WTC11 (cell line): ENCODE data around the gene NMT2. TPM values are rescaled to one million over a fixed set of nuclear protein-coding genes. Genes with fewer than 3 reads are reported as not detected.

Source experiments
- ATAC-seq: fragments of 200-7000 bp; cut with Tn5 transposase; 2 replicates; pipeline ENCODE4 v1.10.0; 2021; ENCODE audit warnings: mild to moderate bottlenecking, moderate library complexity
- CTCF ChIA-PET: fragments of 300-600 bp; sonication (Branson Sonifier 250); formaldehyde crosslinking; loops from one replicate; lab custom pipeline; 2021; ENCODE audit warnings: antibody characterized with exemption; lab: Charles Lee
- POLR2A ChIA-PET: fragments of 350-600 bp; sonication (Branson Sonifier 250); formaldehyde crosslinking; loops from one replicate; lab custom pipeline; 2021; ENCODE audit warnings: antibody characterized with exemption; lab: Charles Lee
- DNase-seq: peaks from one replicate; pipeline ENCODE4 v3.0.0; 2021; ENCODE audit warnings: low spot score
- H3K27ac Mint-ChIP-seq: 2 replicates; pipeline ENCODE4 v1.8.0; 2021; ENCODE audit warnings: mixed read lengths
- H3K27me3 Mint-ChIP-seq: 2 replicates; pipeline ENCODE4 v1.8.0; 2021; ENCODE audit warnings: low read depth, mild to moderate bottlenecking, moderate library complexity, mixed read lengths
- H3K36me3 Mint-ChIP-seq: 2 replicates; pipeline ENCODE4 v1.8.0; 2021; ENCODE audit warnings: mixed read lengths
- H3K4me1 Mint-ChIP-seq: 2 replicates; pipeline ENCODE4 v1.8.0; 2022; ENCODE audit warnings: mixed read lengths
- H3K4me3 Mint-ChIP-seq: 2 replicates; pipeline ENCODE4 v1.8.0; 2021; ENCODE audit warnings: mild to moderate bottlenecking, moderate library complexity, mixed read lengths
- H3K9me3 Mint-ChIP-seq: 2 replicates; pipeline ENCODE4 v1.8.0; 2021; ENCODE audit warnings: mixed read lengths
- ERG ChIP-seq: fragments of 250-450 bp; sonication (Bioruptor Pico); IDR thresholded peaks from 2 replicates; pipeline ENCODE4 v1.8.0; 2021; ENCODE audit warnings: mild to moderate bottlenecking
- MXD4 ChIP-seq: fragments of 250-450 bp; sonication (Bioruptor Pico); IDR thresholded peaks from 2 replicates; pipeline ENCODE4 v1.8.0; 2021; ENCODE audit warnings: mild to moderate bottlenecking, moderate library complexity, borderline replicate concordance
- NFATC4 ChIP-seq: fragments of 250-450 bp; sonication (Bioruptor Pico); IDR thresholded peaks from 2 replicates; pipeline ENCODE4 v1.9.0; 2021; ENCODE audit warnings: mild to moderate bottlenecking
- NFYB ChIP-seq: sonication (generic); formaldehyde crosslinking; conservative IDR thresholded peaks from 2 replicates; pipeline ENCODE4 v1.8.0; 2022; ENCODE audit warnings: low read depth, missing genetic modification reagents
- NR1H2 ChIP-seq: sonication (generic); formaldehyde crosslinking; IDR thresholded peaks from 2 replicates; pipeline ENCODE4 v1.9.0; 2021; ENCODE audit warnings: mild to moderate bottlenecking, moderate library complexity, missing genetic modification reagents
- SMAD3 ChIP-seq: sonication (generic); formaldehyde crosslinking; IDR thresholded peaks from 2 replicates; pipeline ENCODE4 v1.8.0; 2022; ENCODE audit warnings: missing genetic modification reagents, mild to moderate bottlenecking, borderline replicate concordance
- SP1 ChIP-seq: sonication (generic); formaldehyde crosslinking; conservative IDR thresholded peaks from 2 replicates; pipeline ENCODE4 v1.8.1; 2022; ENCODE audit warnings: missing genetic modification reagents
- STAT6 ChIP-seq: sonication (generic); formaldehyde crosslinking; conservative IDR thresholded peaks from 2 replicates; pipeline ENCODE4 v1.8.1; 2023; ENCODE audit warnings: mild to moderate bottlenecking, low read depth, missing genetic modification reagents, moderate library complexity
- TCF7 ChIP-seq: sonication (generic); formaldehyde crosslinking; IDR thresholded peaks from 2 replicates; pipeline ENCODE4 v1.8.0; 2022; ENCODE audit warnings: mild to moderate bottlenecking, low read depth, missing genetic modification reagents, moderate library complexity
- ZNF219 ChIP-seq: sonication (generic); formaldehyde crosslinking; IDR thresholded peaks from 2 replicates; pipeline ENCODE4 v1.8.0; 2023; ENCODE audit warnings: missing genetic modification reagents, mild to moderate bottlenecking, borderline replicate concordance
- ZNF423 ChIP-seq: fragments of 250-450 bp; sonication (Bioruptor Pico); IDR thresholded peaks from 2 replicates; pipeline ENCODE4 v2.1.2; 2022; ENCODE audit warnings: mild to moderate bottlenecking, moderate library complexity
- ZNF425 ChIP-seq: fragments of 250-450 bp; sonication (Bioruptor Pico); conservative IDR thresholded peaks from 2 replicates; pipeline ENCODE4 v1.9.0; 2021; ENCODE audit warnings: mild to moderate bottlenecking
- total RNA-seq: library from RNA; stranded (reverse); gene quantifications from 3 replicates; pipeline ENCODE4 v1.2.3, GENCODE V29; 2021
- TF ChIP-seq, protein P1 (sequence below): sonication (generic); formaldehyde crosslinking; IDR thresholded peaks from 2 replicates; pipeline ENCODE4 v1.8.1; 2022; ENCODE audit warnings: low read depth, mild to moderate bottlenecking, moderate library complexity, missing genetic modification reagents, borderline replicate concordance
- TF ChIP-seq, protein P2 (sequence below): fragments of 250-450 bp; sonication (Bioruptor Pico); IDR thresholded peaks from 2 replicates; pipeline ENCODE4 v1.9.0; 2021; ENCODE audit warnings: mild to moderate bottlenecking
- TF ChIP-seq, protein P3 (sequence below): sonication (generic); formaldehyde crosslinking; IDR thresholded peaks from 2 replicates; pipeline ENCODE4 v1.8.1; 2023; ENCODE audit warnings: mild to moderate bottlenecking, missing genetic modification reagents
- TF ChIP-seq, protein P4 (sequence below): sonication (generic); formaldehyde crosslinking; IDR thresholded peaks from 2 replicates; pipeline ENCODE4 v1.8.0; 2023; ENCODE audit warnings: missing genetic modification reagents, mild to moderate bottlenecking, borderline replicate concordance

Gene NMT2
- total RNA-seq, 1 experiment from 2014 or later: 11.7 TPM

- CTCF ChIA-PET: no interaction called here
- peaks cover 37% of the 10 kb centered on the region for H3K4me1 Mint-ChIP-seq
- no peak overlapping the region for H3K4me3 Mint-ChIP-seq
- H3K27ac Mint-ChIP-seq: no peak overlapping the region
- POLR2A ChIA-PET: interaction anchor here (0.6 kb wide), 1 partner anchor 412 kb away, joined by 5 read pairs; no protein-coding TSS in a partner anchor
- H3K36me3 Mint-ChIP-seq: no peaks in the 10 kb centered on the region
- H3K9me3 Mint-ChIP-seq: no peaks in the 10 kb centered on the region
- DNase-seq (no peak), ATAC-seq (no peak)
- H3K27me3 Mint-ChIP-seq: no peaks in the 10 kb centered on the region
- TF ChIP-seq NFYB (no peak), TCF7 (CRISPR knock-in tag) (no peak), MXD4 (CRISPR knock-in tag) (no peak), ERG (CRISPR knock-in tag) (no peak), STAT6 (CRISPR knock-in tag) (no peak), SP1 (CRISPR knock-in tag) (no peak)
- TF ChIP-seq, protein P1, sequence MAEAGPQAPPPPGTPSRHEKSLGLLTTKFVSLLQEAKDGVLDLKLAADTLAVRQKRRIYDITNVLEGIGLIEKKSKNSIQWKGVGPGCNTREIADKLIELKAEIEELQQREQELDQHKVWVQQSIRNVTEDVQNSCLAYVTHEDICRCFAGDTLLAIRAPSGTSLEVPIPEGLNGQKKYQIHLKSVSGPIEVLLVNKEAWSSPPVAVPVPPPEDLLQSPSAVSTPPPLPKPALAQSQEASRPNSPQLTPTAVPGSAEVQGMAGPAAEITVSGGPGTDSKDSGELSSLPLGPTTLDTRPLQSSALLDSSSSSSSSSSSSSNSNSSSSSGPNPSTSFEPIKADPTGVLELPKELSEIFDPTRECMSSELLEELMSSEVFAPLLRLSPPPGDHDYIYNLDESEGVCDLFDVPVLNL (CRISPR knock-in tag): no peak
Measured at GRCh38 chr10:15163253-15163828, 5.2 kb downstream of the NMT2 start.

- ATAC-seq (no peak), DNase-seq (no peak)
- H3K27me3 Mint-ChIP-seq: no peaks in the 10 kb centered on the region
- H3K9me3 Mint-ChIP-seq: no peaks in the 10 kb centered on the region
- peaks cover 15% of the 10 kb centered on the region for H3K4me1 Mint-ChIP-seq
- ChIA-PET POLR2A (no interaction called here), CTCF (no interaction called here)
- no peak overlapping the region for H3K27ac Mint-ChIP-seq
- H3K36me3 Mint-ChIP-seq: no peaks in the 10 kb centered on the region
- no peak overlapping the region for H3K4me3 Mint-ChIP-seq
- no peak for TF ChIP-seq NR1H2
- no peak for TF ChIP-seq SMAD3 (CRISPR knock-in tag)
- TF ChIP-seq ERG (CRISPR knock-in tag): no peak
- TF ChIP-seq, protein P2, sequence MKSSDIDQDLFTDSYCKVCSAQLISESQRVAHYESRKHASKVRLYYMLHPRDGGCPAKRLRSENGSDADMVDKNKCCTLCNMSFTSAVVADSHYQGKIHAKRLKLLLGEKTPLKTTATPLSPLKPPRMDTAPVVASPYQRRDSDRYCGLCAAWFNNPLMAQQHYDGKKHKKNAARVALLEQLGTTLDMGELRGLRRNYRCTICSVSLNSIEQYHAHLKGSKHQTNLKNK: no peak
- TF ChIP-seq NFATC4 (CRISPR knock-in tag): no peak
- TF ChIP-seq ZNF423 (CRISPR knock-in tag): no peak
- TF ChIP-seq, protein P3, sequence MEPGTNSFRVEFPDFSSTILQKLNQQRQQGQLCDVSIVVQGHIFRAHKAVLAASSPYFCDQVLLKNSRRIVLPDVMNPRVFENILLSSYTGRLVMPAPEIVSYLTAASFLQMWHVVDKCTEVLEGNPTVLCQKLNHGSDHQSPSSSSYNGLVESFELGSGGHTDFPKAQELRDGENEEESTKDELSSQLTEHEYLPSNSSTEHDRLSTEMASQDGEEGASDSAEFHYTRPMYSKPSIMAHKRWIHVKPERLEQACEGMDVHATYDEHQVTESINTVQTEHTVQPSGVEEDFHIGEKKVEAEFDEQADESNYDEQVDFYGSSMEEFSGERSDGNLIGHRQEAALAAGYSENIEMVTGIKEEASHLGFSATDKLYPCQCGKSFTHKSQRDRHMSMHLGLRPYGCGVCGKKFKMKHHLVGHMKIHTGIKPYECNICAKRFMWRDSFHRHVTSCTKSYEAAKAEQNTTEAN: no peak
- TF ChIP-seq NFYB: no peak
- no peak for TF ChIP-seq ZNF219 (CRISPR knock-in tag)
- no peak for TF ChIP-seq ZNF425 (CRISPR knock-in tag)
- TF ChIP-seq, protein P4, sequence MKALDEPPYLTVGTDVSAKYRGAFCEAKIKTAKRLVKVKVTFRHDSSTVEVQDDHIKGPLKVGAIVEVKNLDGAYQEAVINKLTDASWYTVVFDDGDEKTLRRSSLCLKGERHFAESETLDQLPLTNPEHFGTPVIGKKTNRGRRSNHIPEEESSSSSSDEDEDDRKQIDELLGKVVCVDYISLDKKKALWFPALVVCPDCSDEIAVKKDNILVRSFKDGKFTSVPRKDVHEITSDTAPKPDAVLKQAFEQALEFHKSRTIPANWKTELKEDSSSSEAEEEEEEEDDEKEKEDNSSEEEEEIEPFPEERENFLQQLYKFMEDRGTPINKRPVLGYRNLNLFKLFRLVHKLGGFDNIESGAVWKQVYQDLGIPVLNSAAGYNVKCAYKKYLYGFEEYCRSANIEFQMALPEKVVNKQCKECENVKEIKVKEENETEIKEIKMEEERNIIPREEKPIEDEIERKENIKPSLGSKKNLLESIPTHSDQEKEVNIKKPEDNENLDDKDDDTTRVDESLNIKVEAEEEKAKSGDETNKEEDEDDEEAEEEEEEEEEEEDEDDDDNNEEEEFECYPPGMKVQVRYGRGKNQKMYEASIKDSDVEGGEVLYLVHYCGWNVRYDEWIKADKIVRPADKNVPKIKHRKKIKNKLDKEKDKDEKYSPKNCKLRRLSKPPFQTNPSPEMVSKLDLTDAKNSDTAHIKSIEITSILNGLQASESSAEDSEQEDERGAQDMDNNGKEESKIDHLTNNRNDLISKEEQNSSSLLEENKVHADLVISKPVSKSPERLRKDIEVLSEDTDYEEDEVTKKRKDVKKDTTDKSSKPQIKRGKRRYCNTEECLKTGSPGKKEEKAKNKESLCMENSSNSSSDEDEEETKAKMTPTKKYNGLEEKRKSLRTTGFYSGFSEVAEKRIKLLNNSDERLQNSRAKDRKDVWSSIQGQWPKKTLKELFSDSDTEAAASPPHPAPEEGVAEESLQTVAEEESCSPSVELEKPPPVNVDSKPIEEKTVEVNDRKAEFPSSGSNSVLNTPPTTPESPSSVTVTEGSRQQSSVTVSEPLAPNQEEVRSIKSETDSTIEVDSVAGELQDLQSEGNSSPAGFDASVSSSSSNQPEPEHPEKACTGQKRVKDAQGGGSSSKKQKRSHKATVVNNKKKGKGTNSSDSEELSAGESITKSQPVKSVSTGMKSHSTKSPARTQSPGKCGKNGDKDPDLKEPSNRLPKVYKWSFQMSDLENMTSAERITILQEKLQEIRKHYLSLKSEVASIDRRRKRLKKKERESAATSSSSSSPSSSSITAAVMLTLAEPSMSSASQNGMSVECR: no peak
Measured at GRCh38 chr10:15158972-15159371, 9.5 kb downstream of the NMT2 start.
